Subcutaneous abdominal adipose tissue (tissue), 5 donors: ENCODE data around the gene SLC30A2.

ENCODE experiments used
- H3K27ac ChIP-seq: one replicate; pipeline ENCODE4 v1.7.0; 2013; ENCODE audit warnings: low read depth, mild to moderate bottlenecking, inconsistent platforms, low read length, moderate library complexity
- H3K27me3 ChIP-seq, 5 donors: one replicate each; pipeline ENCODE4 v1.7.0; 2013; ENCODE audit warnings: low read length in 5 of 5, inconsistent platforms in 1 of 5; ENCODE audit not compliant: control insufficient read depth in 5 of 5, insufficient read depth in 4 of 5
- H3K36me3 ChIP-seq, 5 donors: one replicate each; pipeline ENCODE4 v1.7.0; 2013; ENCODE audit warnings: low read length in 5 of 5; ENCODE audit not compliant: control insufficient read depth in 5 of 5, insufficient read depth in 5 of 5
- H3K4me1 ChIP-seq, 5 donors: one replicate each; pipeline ENCODE4 v1.7.0; 2013; ENCODE audit warnings: low read length in 5 of 5, mild to moderate bottlenecking in 3 of 5, moderate library complexity in 1 of 5; ENCODE audit not compliant: control insufficient read depth in 5 of 5, insufficient read depth in 5 of 5
- H3K4me3 ChIP-seq, 5 donors: one replicate each; pipeline ENCODE4 v1.7.0; 2013; ENCODE audit warnings: low read length in 5 of 5, low read depth in 1 of 5
- H3K9ac ChIP-seq, 5 donors: one replicate each; pipeline ENCODE4 v1.7.0; 2013; ENCODE audit warnings: low read length in 5 of 5, mild to moderate bottlenecking in 4 of 5, moderate library complexity in 3 of 5
- H3K9me3 ChIP-seq, 5 donors: one replicate each; pipeline ENCODE4 v1.7.0; 2013; ENCODE audit warnings: low read length in 5 of 5; ENCODE audit not compliant: control insufficient read depth in 5 of 5
- donor health status: healthy.
- donor health status: healthy.
- donor health status: healthy.
- donor health status: healthy.
- donor health status: healthy.

Gene SLC30A2

DNA sequence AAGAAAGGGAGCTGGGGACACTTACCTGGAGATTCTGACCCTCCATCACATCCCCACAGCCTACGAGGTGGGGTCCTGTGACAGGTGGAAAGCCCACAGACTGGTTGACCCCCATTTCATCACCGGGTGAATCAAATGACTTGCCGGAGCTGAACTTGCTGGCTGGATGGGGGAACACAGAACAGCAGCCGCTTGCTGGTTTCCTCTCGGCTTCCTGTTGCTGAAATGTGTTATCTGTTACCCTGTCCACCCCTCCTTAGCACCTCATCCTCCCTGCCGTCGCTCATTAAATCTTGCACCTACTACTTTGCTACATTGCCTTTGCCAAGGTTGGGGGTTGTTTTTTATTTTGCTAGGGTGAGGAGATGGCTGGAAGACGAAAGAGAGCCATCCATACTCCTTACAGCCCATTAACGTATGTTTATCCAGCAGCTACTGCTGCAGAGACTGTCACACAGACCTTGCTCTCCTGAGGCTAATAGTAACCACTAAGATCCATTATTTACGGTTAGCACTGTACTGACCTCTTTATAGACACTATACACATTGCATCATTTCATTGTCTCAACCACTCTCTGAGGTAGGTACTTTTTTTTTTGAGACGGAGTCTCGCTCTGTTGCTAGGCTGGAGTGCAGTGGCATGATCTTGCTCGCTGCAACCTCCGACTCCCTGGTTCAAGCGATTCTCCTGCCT is 55.1 kb downstream of the SLC30A2 start:
- Histone ChIP-seq H3K9me3 (no peaks in the 10 kb centered on the region), H3K4me1 (peaks cover 10 to 37% (median 28%) of the 10 kb centered on the region in 5 donors), H3K27me3 (no peaks in the 10 kb centered on the region), H3K4me3 (peak overlapping the region in 4 of 5 donors; percentile 37 to 59 (median 44)), H3K36me3 (peaks cover 0 to 15% (median 5%) of the 10 kb centered on the region in 5 donors), H3K9ac (peak overlapping the region in 4 of 5 donors; percentile 29 to 71 (median 52)), H3K27ac (peak overlapping the region; percentile 52)

DNA sequence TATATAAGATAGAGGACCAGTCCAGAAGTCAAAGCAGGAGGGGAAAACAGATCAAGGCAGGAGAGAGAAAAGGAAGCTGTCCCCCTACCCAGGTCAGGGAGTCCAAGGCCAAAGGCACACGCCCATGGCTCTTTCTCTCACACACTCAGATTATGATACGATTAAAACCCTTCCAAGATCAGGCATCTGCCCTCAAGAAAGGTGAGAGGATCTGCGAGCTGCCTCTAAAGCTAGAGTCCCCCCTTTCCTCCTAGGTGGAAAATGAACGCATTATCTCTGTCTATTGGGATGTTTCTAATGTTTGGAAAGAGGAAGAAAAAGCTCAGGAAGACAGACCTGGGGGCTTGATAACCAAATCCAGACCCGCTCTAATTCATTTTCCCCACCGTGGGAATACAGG is 55.7 kb downstream of the SLC30A2 start:
- H3K4me3 ChIP-seq = peak overlapping the region in 4 of 5 donors; percentile 37 to 59 (median 44)
- peak overlapping the region; percentile 52 for H3K27ac ChIP-seq
- no peaks in the 10 kb centered on the region for H3K27me3 ChIP-seq
- no peaks in the 10 kb centered on the region for H3K9me3 ChIP-seq
- peak overlapping the region; percentile 29 to 71 (median 62) for H3K9ac ChIP-seq
- peaks cover 6 to 20% (median 11%) of the 10 kb centered on the region in 5 donors for H3K36me3 ChIP-seq
- H3K4me1 ChIP-seq = peaks cover 10 to 37% (median 28%) of the 10 kb centered on the region in 5 donors

DNA sequence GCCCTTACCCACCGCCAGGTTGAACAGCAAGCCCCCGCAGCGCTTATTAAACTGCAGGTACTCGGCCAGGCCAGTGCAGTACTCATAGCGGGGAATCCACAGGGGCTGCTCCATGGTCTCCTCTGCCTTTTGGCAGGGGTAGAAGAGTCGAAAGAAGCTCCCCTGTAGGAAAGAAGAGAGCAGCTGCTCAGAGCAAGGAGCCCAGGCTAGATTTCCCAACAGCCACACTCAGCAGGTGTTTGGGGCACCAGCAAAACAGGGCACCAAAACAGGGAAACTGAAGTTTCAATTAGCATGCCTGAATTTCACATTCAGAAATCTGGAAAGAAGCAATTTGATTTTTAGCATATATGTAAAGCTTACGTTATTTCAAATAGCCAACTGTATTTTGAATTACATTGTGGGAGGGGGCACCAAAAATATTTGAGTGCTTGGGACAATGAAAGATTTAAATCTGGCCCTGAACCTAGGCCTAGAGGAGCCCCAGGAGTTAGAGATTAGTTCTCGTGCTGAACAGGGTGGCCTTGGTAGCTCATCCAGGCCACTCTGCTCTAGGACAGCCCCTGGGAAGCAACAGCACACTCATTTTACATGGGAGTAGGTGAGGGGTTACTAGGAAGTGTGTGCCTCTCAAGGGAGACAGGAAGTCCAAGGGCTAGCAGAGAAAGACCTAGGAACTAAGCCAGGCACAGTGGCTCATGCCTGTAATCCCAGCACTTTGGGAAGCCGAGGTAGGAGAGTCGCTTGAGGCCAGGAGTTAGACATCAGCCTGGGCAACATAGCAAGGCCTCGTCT is 56.3 kb downstream of the SLC30A2 start:
- Histone ChIP-seq H3K9me3 (no peaks in the 10 kb centered on the region), H3K27ac (peak overlapping the region; percentile 56), H3K4me3 (peak overlapping the region in 4 of 5 donors; percentile 9 to 47 (median 40)), H3K36me3 (peaks cover 9 to 24% (median 13%) of the 10 kb centered on the region in 5 donors), H3K4me1 (peaks cover 10 to 40% (median 28%) of the 10 kb centered on the region in 5 donors), H3K9ac (peak overlapping the region in 4 of 5 donors; percentile 42 to 71 (median 62)), H3K27me3 (no peaks in the 10 kb centered on the region)

DNA sequence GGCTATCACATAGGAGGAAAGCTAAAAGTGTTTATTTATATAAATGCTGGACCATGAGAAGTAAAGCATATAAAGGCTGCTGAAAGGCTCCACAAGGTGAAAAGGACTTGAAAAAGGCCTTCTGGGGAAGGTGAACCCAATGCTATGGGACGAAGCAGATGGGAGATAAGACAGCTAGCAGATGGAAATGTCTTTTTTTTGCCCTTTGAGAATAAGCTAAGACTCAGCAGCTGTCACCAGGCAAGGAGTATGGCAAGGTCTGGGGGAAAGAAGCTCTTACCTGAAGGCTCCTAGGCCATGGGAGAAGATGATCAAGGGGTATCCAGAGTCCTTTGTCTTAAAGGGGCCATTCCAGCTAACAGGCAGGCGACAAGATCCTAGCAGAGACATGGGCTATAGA is 58.0 kb downstream of the SLC30A2 start:
- no peak overlapping the region for H3K9ac ChIP-seq
- no peaks in the 10 kb centered on the region for H3K27me3 ChIP-seq
- peaks cover 14 to 40% (median 25%) of the 10 kb centered on the region in 5 donors for H3K36me3 ChIP-seq
- peak overlapping the region; percentile 30 for H3K27ac ChIP-seq
- H3K4me1 ChIP-seq = peaks cover 10 to 40% (median 28%) of the 10 kb centered on the region in 5 donors
- H3K4me3 ChIP-seq = no peak overlapping the region
- H3K9me3 ChIP-seq = no peaks in the 10 kb centered on the region
